ENCODE results near the gene HIBCH.
A peak's percentile ranks its signal among the peaks of the same experiment; 100 is the strongest.
"Not testable (repeated sequence)": the region's sequence is repeated elsewhere in the genome, so short reads cannot be mapped to it uniquely, and the experiment has no call there.

HIBCH gene

DNA sequence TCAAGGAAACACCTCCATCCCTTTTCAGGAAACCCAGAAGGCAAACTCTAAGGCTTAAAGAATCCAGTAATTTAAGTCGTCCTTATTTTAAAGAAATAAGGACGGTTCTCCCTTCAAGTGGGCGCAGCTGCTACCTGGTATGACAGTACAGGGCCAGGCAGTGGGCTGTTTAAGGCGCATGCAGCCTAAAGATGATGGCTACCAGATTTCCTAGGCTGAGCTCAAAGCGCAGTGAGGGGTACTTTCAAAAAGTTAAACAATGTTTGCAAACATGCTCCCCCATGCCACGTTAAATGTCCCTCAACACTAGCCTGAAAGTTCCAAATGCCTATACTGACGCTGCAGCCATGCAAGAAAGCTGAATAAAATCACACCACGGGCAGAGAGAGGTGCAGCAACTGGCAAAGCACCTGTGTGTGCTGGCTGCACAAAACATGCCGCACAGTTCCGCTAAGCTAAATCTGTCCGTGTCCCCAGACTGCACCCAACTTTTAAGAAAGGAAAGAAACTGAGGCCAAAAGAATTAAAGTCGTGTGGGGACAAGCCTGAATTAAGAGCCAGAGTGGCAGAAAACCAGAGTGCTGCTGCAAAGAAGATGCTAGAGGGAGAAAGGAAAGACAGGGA lies 583 bp downstream of the HIBCH start:
- TF ChIP-seq, protein P1, sequence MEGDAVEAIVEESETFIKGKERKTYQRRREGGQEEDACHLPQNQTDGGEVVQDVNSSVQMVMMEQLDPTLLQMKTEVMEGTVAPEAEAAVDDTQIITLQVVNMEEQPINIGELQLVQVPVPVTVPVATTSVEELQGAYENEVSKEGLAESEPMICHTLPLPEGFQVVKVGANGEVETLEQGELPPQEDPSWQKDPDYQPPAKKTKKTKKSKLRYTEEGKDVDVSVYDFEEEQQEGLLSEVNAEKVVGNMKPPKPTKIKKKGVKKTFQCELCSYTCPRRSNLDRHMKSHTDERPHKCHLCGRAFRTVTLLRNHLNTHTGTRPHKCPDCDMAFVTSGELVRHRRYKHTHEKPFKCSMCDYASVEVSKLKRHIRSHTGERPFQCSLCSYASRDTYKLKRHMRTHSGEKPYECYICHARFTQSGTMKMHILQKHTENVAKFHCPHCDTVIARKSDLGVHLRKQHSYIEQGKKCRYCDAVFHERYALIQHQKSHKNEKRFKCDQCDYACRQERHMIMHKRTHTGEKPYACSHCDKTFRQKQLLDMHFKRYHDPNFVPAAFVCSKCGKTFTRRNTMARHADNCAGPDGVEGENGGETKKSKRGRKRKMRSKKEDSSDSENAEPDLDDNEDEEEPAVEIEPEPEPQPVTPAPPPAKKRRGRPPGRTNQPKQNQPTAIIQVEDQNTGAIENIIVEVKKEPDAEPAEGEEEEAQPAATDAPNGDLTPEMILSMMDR (IDR thresholded peaks at IDR 0.05) = no peak
- no peak for TF ChIP-seq ZFX (IDR thresholded peaks at IDR 0.05; ENCODE audit: borderline replicate concordance)

DNA sequence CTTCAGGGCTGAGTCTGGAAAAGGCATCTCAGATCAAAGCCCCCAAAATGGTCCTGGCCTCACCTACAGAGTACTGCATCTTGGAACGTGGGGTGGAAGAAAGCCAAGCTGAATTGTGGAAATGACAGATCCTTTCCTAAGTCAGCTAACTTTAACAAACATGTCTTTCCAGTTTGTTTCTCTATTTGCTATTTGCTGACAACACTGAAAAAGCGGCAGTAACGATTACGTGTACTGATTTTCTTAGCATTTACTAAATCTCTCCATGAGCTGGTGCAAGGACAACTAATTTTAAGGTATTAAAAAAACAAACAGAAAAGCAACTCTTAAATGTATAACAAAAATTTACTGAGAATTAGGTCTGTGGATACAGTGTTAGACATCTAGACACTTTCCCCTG lies 1.1 kb downstream of the HIBCH start:
- no peak overlapping the region for H3K27ac ChIP-seq
- TF ChIP-seq, protein P1 (IDR thresholded peaks at IDR 0.05) = no peak
- TF ChIP-seq ZFX (IDR thresholded peaks at IDR 0.05; ENCODE audit: borderline replicate concordance) = no peak

More for the DNA sequence above, 583 bp downstream of the HIBCH start:
- peak overlapping the region; percentile 54 for H3K27ac ChIP-seq

DNA sequence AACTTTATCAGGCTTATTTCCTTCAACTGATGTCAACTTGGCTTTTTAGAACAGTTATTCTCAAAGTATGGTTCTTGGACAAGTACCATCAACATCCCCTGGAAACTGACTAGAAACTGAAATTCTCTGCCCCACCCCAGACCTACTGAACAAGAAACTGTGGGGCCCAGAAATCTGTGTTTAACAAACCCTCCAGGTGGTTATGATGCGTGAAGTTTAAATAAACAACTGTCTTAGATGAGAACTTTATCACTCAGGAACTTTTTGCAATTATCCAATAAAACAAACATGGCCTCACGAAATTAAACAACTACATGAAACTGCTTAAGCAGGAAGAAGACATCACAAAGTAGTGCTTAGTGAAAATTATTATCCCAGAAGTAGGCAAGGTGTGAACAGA lies 4.4 kb downstream of the HIBCH start:
- no peak overlapping the region for H3K27ac ChIP-seq
- TF ChIP-seq, protein P1 (IDR thresholded peaks at IDR 0.05) = no peak
- TF ChIP-seq ZFX (IDR thresholded peaks at IDR 0.05; ENCODE audit: borderline replicate concordance) = no peak

DNA sequence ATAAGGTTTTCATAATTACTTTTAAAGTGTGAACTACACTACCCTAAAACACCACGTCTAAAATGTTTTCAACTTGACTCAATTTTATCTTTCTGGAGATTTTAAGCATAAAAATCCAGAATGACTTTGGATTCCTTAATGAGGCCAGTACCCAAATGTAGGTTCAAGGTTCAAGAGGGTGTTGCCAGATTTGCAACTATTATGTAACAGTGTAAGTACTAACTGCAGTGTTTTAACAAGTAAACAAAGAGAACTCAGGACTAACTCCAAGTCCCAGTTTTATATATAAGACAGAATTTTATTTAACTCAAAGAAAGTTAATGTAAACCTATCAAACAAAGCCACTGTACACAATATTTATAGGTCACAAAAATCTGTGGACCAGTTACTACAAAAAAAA lies 5.7 kb downstream of the HIBCH start:
- TF ChIP-seq, protein P1 (IDR thresholded peaks at IDR 0.05) = no peak
- TF ChIP-seq ZFX (IDR thresholded peaks at IDR 0.05; ENCODE audit: borderline replicate concordance) = no peak
- H3K27ac ChIP-seq = no peak overlapping the region

DNA sequence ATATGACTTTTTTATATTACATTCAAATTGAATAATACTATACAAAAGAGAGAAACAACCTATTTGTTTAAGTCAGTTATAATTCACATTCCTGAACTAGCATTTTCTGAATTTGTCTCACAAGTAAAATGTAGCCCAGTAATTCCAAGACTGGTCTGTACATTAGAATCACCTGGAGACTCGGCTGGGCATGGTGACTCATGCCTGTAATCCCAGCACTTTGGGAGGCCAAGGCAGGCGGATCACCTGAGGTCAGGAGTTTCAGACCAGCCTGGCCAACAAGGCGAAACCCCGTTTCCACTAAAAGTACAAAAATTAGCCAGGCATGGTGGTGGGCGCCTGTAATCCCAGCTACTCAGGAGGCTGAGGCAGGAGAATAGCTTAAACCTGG lies 7.0 kb downstream of the HIBCH start:
- not testable (repeated sequence) for H3K27ac ChIP-seq

DNA sequence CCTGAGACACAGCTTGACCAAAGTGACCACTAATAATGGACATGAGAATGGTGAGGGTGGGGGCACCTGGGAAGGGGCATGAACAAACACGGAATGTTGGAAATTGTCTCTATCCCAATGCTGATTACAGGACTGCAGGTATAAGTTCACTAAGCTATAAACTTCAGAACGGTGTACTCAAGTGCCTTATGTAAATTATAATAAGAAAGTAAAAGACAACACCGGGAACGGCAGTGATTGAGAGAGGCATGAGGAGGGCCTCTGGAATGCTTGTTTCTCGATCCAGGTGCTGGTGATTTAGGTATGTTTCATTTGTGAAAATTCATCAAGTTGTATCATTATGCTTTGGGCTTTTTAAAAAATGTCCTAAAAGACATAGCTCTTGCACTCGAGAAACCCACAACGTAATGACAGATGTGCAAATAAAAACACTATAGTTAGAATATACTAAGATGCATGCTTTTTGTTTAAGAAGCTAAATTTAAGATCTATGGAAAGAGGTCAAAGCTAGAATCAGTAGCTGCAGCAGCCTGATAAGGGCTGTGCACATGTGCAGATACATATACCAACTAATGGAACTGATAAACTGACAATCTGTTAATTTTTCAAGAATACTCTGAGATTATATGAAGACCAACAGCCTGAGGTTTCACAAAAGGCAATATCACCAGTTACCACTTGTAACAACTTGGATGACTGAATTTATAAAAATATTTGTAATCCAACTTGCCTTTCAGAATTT lies 7.6 kb downstream of the HIBCH start:
- no peak overlapping the region for H3K27ac ChIP-seq
- TF ChIP-seq ZFX (IDR thresholded peaks at IDR 0.05; ENCODE audit: borderline replicate concordance) = no peak
- TF ChIP-seq, protein P1 (IDR thresholded peaks at IDR 0.05) = no peak

DNA sequence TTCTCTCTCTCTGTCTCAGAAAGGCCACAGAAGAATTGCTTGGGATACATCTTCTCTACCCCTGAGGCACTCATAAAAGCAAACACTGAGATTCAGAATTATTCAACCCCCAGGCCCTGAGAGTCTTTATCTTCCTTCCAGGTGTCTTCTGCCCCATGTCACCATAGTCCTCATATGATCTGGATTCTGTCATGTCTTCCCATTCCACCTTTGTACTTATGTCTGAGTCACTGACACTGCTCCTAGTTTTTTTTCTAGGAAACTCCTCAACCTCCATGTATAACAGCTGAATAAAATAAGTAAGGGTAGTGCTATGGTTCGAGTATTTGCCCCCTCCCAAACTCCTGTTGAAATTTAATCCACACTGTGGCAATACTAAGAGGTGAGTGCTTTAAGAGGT lies 11.6 kb downstream of the HIBCH start:
- no peak for TF ChIP-seq ZFX (IDR thresholded peaks at IDR 0.05; ENCODE audit: borderline replicate concordance)
- TF ChIP-seq, protein P1 (IDR thresholded peaks at IDR 0.05) = no peak
- no peak overlapping the region for H3K27ac ChIP-seq
